AML-193 (cell line): ENCODE measurements around the gene FOXA3.
"Not testable (repeated sequence)": the region's sequence is repeated elsewhere in the genome, so short reads cannot be mapped to it uniquely, and the experiment has no call there.

ENCODE experiments used
- DNase-seq, 2 experiments: peaks; one replicate each; lab custom pipeline; 2025; lab: John Stamatoyannopoulos, UW

The FOXA3 gene

GRCh38 chr19:45895519-45895972 is 31.4 kb downstream of the FOXA3 start:
- DNase-seq, result no peak

GRCh38 chr19:45895983-45896599 is 32.0 kb downstream of the FOXA3 start:
- DNase-seq, result not testable (repeated sequence)

- no peak for DNase-seq
Observed at GRCh38 chr19:45897261-45897812, 33.2 kb downstream of the FOXA3 start.

GRCh38 chr19:45899253-45899652 is 35.1 kb downstream of the FOXA3 start:
- no peak for DNase-seq

GRCh38 chr19:45899919-45900589 is 35.9 kb downstream of the FOXA3 start:
- no peak for DNase-seq

- no peak for DNase-seq
Observed at GRCh38 chr19:45900738-45901431, 36.8 kb downstream of the FOXA3 start.

- peak; percentile 43 to 50 for DNase-seq
Observed at GRCh38 chr19:45901432-45901911, 37.3 kb downstream of the FOXA3 start.

- no peak for DNase-seq
Observed at GRCh38 chr19:45901912-45902650, 38.0 kb downstream of the FOXA3 start, which contains the start of gene MYPOP. Gene MYPOP (minus strand): TSS chr19:45902613. CDS start chr19:45901773, 840 bp downstream.

GRCh38 chr19:45902651-45903625 is 38.8 kb downstream of the FOXA3 start:
- peak; percentile 92 to 93 for DNase-seq

GRCh38 chr19:45905011-45905410 is 40.9 kb downstream of the FOXA3 start:
- no peak for DNase-seq

- DNase-seq, result no peak
Observed at GRCh38 chr19:45906221-45906620, 42.1 kb downstream of the FOXA3 start.

- no peak for DNase-seq
Observed at GRCh38 chr19:45908956-45909355, 44.8 kb downstream of the FOXA3 start.

GRCh38 chr19:45911291-45911690 is 47.2 kb downstream of the FOXA3 start:
- DNase-seq, result no peak

GRCh38 chr19:45913874-45914830 is 50.0 kb downstream of the FOXA3 start, which contains the start of gene NANOS2:
Gene NANOS2 (minus strand): TSS chr19:45914778. CDS start chr19:45914693, 85 bp downstream.
- no peak for DNase-seq

- no peak for DNase-seq
Observed at GRCh38 chr19:45917421-45918091, 53.4 kb downstream of the FOXA3 start.

- no peak for DNase-seq
Observed at GRCh38 chr19:45918721-45919120, 54.6 kb downstream of the FOXA3 start.

GRCh38 chr19:45919678-45920077 is 55.6 kb downstream of the FOXA3 start:
- no peak for DNase-seq

GRCh38 chr19:45920458-45920857 is 56.3 kb downstream of the FOXA3 start:
- peak in 1 of 2 experiments; percentile 6 for DNase-seq

- DNase-seq, result peak; percentile 17 to 26
Observed at GRCh38 chr19:45922281-45922680, 58.2 kb downstream of the FOXA3 start.
